K562 (cell line): Measurements from ENCODE around the gene NUTF2. TPM values are rescaled to one million over a fixed set of nuclear protein-coding genes. Genes with fewer than 3 reads are reported as not detected.

ENCODE experiments used
- ATAC-seq: fragments of 200-7000 bp; cut with Tn5 transposase; 3 replicates; pipeline ENCODE4 v1.9.1; 2020; ENCODE audit warnings: moderate library complexity
- BruUV-seq: library from RNA; stranded (reverse); fragments of 400-500 nt; replicated peaks from 2 replicates; lab custom pipeline; 2021; lab: Mats Ljungman, UMichigan
- CTCF ChIA-PET: fragments of 300-600 bp; formaldehyde crosslinking; extraction: SDS; loops from one replicate; lab custom pipeline; 2021; ENCODE audit warnings: low intra/inter-chr PET ratio; lab: Yijun Ruan, JAX
- POLR2A ChIA-PET: fragments of 300-600, 350-650 bp; sonication (Branson Sonifier 250); formaldehyde crosslinking; extraction: SDS; loops from one replicate; lab custom pipeline; 2021; ENCODE audit warnings: antibody characterized with exemption, inconsistent platforms; lab: Yijun Ruan, JAX
- DNase-seq, 4 experiments: peaks; one replicate each; pipeline versions ENCODE4 v3.0.0 to v3.0.0-alpha.2; 2011 to 2018; ENCODE audit warnings: low spot score in 3 of 4, mixed read lengths in 3 of 4; ENCODE audit errors: extremely low read depth in 1 of 4
- FAIRE-seq: peaks from 2 replicates; lab custom pipeline; 2011; peaks lifted over from hg19 to GRCh38; lab: Jason Lieb, UNC
- H2AFZ ChIP-seq: 2 replicates; pipeline ENCODE4 v1.6.0; 2011; ENCODE audit warnings: low read depth, low read length, control low read depth, inconsistent platforms
- H3K27ac ChIP-seq: fragments of 200-600 bp; 3 replicates; pipeline ENCODE4 v1.8.0; 2011; ENCODE audit warnings: low read depth, mild to moderate bottlenecking, control low read depth, inconsistent platforms, low read length, moderate library complexity, mixed read lengths; ENCODE audit errors: extremely low read depth
- H3K27me3 ChIP-seq, 2 experiments: fragments of 300-600 bp in 1 of 2; 2 replicates in 1 of 2; 3 replicates in 1 of 2; pipeline versions ENCODE4 v1.6.0 to v1.8.0; 2011; ENCODE audit warnings: inconsistent platforms in 2 of 2, low read length in 2 of 2, mild to moderate bottlenecking in 1 of 2, mixed read lengths in 1 of 2, moderate library complexity in 1 of 2; ENCODE audit not compliant: control insufficient read depth in 2 of 2, insufficient read depth in 2 of 2
- H3K36me3 ChIP-seq: fragments of 300-600 bp; 3 replicates; pipeline ENCODE4 v1.8.0; 2011; ENCODE audit warnings: mild to moderate bottlenecking, low read length, inconsistent platforms; ENCODE audit not compliant: control insufficient read depth, insufficient read depth
- H3K4me1 ChIP-seq, 2 experiments: fragments of 200-600 bp in 1 of 2; replicated peaks in 1 of 2; 2 replicates in 1 of 2; 3 replicates in 1 of 2; pipeline versions ENCODE4 v1.5.1 to v1.8.0; 2011; ENCODE audit warnings: inconsistent platforms in 2 of 2, low read length in 2 of 2, mild to moderate bottlenecking in 1 of 2, mixed read lengths in 1 of 2, moderate library complexity in 1 of 2; ENCODE audit not compliant: control insufficient read depth in 2 of 2, insufficient read depth in 2 of 2
- H3K4me2 ChIP-seq: 2 replicates; pipeline ENCODE4 v1.6.1; 2011; ENCODE audit warnings: low read length, control low read depth, inconsistent platforms, mixed read lengths; ENCODE audit not compliant: insufficient read depth
- H3K4me3 ChIP-seq: fragments of 200-600 bp; sonication (generic), shearing (Covaris generic); 2 replicates; pipeline ENCODE4 v1.5.1; 2016; ENCODE audit warnings: control low read depth, inconsistent platforms
- H3K79me2 ChIP-seq: fragments of 200-600 bp; 3 replicates; pipeline ENCODE4 v1.8.0; 2011; ENCODE audit warnings: low read length, inconsistent platforms; ENCODE audit not compliant: control insufficient read depth, insufficient read depth
- H3K9ac ChIP-seq, 2 experiments: 2 replicates each; pipeline versions ENCODE4 v1.6.0 to v1.6.1; 2011; ENCODE audit warnings: low read depth in 2 of 2, low read length in 2 of 2, control low read depth in 1 of 2, inconsistent platforms in 1 of 2, mild to moderate bottlenecking in 1 of 2, mixed read lengths in 1 of 2; ENCODE audit not compliant: insufficient read depth in 1 of 2
- H3K9me1 ChIP-seq: one replicate; pipeline ENCODE4 v1.6.0; 2011; ENCODE audit warnings: inconsistent platforms, mild to moderate bottlenecking, low read length, moderate library complexity; ENCODE audit not compliant: control insufficient read depth, insufficient read depth
- H3K9me3 ChIP-seq: replicated peaks from 2 replicates; pipeline ENCODE4 v1.5.1; 2011; ENCODE audit warnings: low read depth, low read length, inconsistent platforms; ENCODE audit not compliant: control insufficient read depth, insufficient read depth
- H4K20me1 ChIP-seq: replicated peaks from 2 replicates; pipeline ENCODE4 v1.6.1; 2011; ENCODE audit warnings: low read length, inconsistent platforms, mixed read lengths; ENCODE audit not compliant: control insufficient read depth, insufficient read depth
- DDX20 ChIP-seq: fragments of 450-650 bp; IDR thresholded peaks from 2 replicates; pipeline ENCODE4 v1.6.1; 2016; ENCODE audit warnings: missing genetic modification characterization, low read depth, mild to moderate bottlenecking, missing compliant biosample characterization, moderate library complexity
- EZH2 ChIP-seq: IDR thresholded peaks from 2 replicates; pipeline ENCODE4 v1.6.1; 2012; ENCODE audit warnings: low read depth, mild to moderate bottlenecking, inconsistent platforms, low read length, borderline replicate concordance
- HDAC2 ChIP-seq: fragments of 450-650 bp; IDR thresholded peaks from 2 replicates; pipeline ENCODE4 v1.6.1; 2016; ENCODE audit warnings: mild to moderate bottlenecking
- ZNF239 ChIP-seq: fragments of 250-450 bp; sonication (Bioruptor Pico); IDR thresholded peaks from 2 replicates; pipeline ENCODE4 v1.4.0; 2020; ENCODE audit warnings: mild to moderate bottlenecking
- WGBS: fragments of 100-300 bp; shearing (Covaris generic); methylation state at CpG from one replicate; pipeline ENCODE4 v1.1.6; 2016; ENCODE audit warnings: low coverage, mixed read lengths; ENCODE audit not compliant: insufficient coverage; ENCODE audit errors: missing lambda C conversion rate; 5-methylcytosine and 5-hydroxymethylcytosine counted together
- in situ Hi-C: fragments of 300-500 bp; cut with MboI; formaldehyde crosslinking; loops from 4 replicates; pipeline ENCODE4 v1.15.0; 2018; ENCODE audit warnings: inconsistent platforms, mixed read lengths
- intact Hi-C: fragments of 100-400 bp; cut with micrococcal nuclease; formaldehyde crosslinking; loops from 2 replicates; pipeline ENCODE4 v1.14.2; 2022
- polyA plus RNA-seq, 8 experiments: library from polyadenylated mRNA; depleted of rRNA in 4 of 8; stranded (reverse) in 5 of 8; unstranded in 3 of 8; fragments of >200 nt; fragmentation: Nextera tagmentation in 2 of 8; fragmentation: Illumina TruSeq in 1 of 8; extraction: Ambion mirVana in 2 of 8; extraction: Trizol in 1 of 8; gene quantifications; 2 replicates each; pipeline versions ENCODE4 v1.2.1 to v1.2.3, GENCODE V29; 2011 to 2014; ENCODE audit warnings: inconsistent platforms in 1 of 8, missing spikeins in 1 of 8
- total RNA-seq, 7 experiments: library from RNA; depleted of rRNA in 6 of 7; stranded (reverse); fragments of >200 nt in 6 of 7; fragmentation: Illumina TruSeq in 2 of 7; extraction: Trizol in 2 of 7; gene quantifications; 2 replicates each; pipeline versions ENCODE4 v1.2.1 to v1.2.3, GENCODE V29; 2011 to 2021; ENCODE audit warnings: low replicate concordance in 1 of 7
- TF ChIP-seq, protein P1 (sequence below): fragments of 450-650 bp; IDR thresholded peaks from 2 replicates; pipeline ENCODE4 v1.6.1; 2018; ENCODE audit not compliant: partially characterized antibody

NUTF2 gene
- total and polyA plus RNA-seq, 9 of the 15 experiments (the other 6 are each of a cell fraction or from before 2014, with no cell fraction given), result 106 to 248 (median 147) TPM

DNA sequence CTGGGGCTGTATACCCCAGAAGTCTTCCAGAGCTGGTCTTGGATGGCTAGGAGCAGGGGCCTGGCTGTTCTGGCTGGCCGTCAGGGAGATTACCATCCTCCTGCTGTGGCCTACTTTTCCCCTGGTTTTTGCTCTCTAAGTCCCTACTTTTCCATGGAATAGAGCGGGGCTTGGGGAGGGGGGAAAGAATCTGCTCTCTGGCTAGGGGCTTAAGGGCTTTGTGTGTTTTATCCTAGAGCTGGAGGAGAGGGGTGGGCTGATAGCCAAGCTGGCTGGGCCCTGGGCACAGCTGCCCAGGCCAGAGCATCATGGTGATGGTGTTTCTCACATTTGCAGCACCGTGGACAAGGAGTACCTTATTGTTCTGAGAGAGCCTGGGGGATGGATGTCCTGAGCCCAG, 41.6 kb downstream of the NUTF2 start:
- ATAC-seq (no peak), DNase-seq (no peak), FAIRE-seq (no peak)
- intact Hi-C loops, result loop anchor here (10.0 kb wide), 1 partner anchor 156 kb away; no protein-coding TSS in a partner anchor
- Histone ChIP-seq H3K79me2 (peaks cover 5% of the 10 kb centered on the region), H4K20me1 (peaks cover 12% of the 10 kb centered on the region), H3K9me3 (no peaks in the 10 kb centered on the region), H2AFZ (no peak overlapping the region), H3K9me1 (no peaks in the 10 kb centered on the region), H3K9ac (0 out of 4 replicates have a peak overlapping the region, but pooled peaks of 1 of the 2 experiments have one; percentile 37), H3K27ac (no peak overlapping the region), H3K36me3 (peaks cover 19% of the 10 kb centered on the region; the same call in 2 of the 3 replicates), H3K4me1 (peaks cover 9 to 39% of the 10 kb centered on the region in 2 experiments; a peak in 4 of 5 replicates), H3K27me3 (no peaks in the 10 kb centered on the region), H3K4me2 (no peak overlapping the region), H3K4me3 (no peak overlapping the region)
- WGBS, result 80% methylated on average over 3 of the region's 3 CpGs
- TF ChIP-seq HDAC2 (no peak), ZNF239 (CRISPR knock-in tag) (no peak), DDX20 (tag) (no peak), EZH2 (no peak)
- TF ChIP-seq, protein P1, sequence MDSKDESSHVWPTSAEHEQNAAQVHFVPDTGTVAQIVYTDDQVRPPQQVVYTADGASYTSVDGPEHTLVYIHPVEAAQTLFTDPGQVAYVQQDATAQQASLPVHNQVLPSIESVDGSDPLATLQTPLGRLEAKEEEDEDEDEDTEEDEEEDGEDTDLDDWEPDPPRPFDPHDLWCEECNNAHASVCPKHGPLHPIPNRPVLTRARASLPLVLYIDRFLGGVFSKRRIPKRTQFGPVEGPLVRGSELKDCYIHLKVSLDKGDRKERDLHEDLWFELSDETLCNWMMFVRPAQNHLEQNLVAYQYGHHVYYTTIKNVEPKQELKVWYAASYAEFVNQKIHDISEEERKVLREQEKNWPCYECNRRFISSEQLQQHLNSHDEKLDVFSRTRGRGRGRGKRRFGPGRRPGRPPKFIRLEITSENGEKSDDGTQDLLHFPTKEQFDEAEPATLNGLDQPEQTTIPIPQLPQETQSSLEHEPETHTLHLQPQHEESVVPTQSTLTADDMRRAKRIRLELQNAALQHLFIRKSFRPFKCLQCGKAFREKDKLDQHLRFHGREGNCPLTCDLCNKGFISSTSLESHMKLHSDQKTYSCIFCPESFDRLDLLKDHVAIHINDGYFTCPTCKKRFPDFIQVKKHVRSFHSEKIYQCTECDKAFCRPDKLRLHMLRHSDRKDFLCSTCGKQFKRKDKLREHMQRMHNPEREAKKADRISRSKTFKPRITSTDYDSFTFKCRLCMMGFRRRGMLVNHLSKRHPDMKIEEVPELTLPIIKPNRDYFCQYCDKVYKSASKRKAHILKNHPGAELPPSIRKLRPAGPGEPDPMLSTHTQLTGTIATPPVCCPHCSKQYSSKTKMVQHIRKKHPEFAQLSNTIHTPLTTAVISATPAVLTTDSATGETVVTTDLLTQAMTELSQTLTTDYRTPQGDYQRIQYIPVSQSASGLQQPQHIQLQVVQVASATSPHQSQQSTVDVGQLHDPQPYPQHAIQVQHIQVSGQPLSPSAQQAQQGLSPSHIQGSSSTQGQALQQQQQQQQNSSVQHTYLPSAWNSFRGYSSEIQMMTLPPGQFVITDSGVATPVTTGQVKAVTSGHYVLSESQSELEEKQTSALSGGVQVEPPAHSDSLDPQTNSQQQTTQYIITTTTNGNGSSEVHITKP, result no peak
- ChIA-PET CTCF (no interaction called here), POLR2A (interaction anchor here (0.8 to 3.1 kb wide), 2 partner anchors 10 to 17 kb away, joined by 3 to 11 read pairs; no protein-coding TSS in a partner anchor)
- in situ Hi-C loops, result no loop called here
- BruUV-seq, result no TSS peak
